ENCODE results near the gene LCA5L.
"Not testable (repeated sequence)": the region's sequence is repeated elsewhere in the genome, so short reads cannot be mapped to it uniquely, and the experiment has no call there.

LCA5L gene

DNA sequence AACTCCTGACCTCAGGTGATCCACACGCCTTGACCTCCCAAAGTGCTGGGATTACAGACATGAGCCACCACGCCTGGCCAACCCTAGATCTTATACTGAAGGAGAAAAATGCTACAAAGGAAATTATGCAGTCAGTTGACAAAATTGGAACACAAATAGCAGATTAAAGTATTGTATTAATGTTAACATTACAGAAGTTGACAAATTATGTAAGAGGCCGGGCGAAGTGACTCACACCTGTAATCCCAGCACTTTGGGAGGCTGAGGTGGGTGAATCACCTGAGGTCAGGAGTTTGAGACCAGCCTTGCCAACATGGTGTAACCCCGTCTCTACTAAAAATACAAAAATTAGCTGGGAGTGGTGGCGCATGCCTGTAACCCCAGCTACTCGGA, 75.7 kb downstream of the LCA5L start:
- not testable (repeated sequence) for H3K9me3 ChIP-seq (ENCODE audit: control extremely low read depth in 1 of 5, control insufficient read depth in 4 of 5, insufficient read depth in 2 of 5, low read depth in 1 of 5, low read length in 4 of 5); H3K4me3 ChIP-seq (ENCODE audit: control insufficient read depth in 1 of 7, extremely low read depth in 1 of 7, insufficient read depth in 4 of 7, low read depth in 2 of 7, low read length in 6 of 7); H3K27me3 ChIP-seq (replicated peaks in 2 of 5; ENCODE audit: control insufficient read depth in 4 of 5, insufficient read depth in 5 of 5, low read length in 4 of 5); H3K36me3 ChIP-seq (ENCODE audit: control insufficient read depth in 4 of 4, insufficient read depth in 4 of 4, low read length in 3 of 4)
- H3K27ac ChIP-seq (ENCODE audit: insufficient read depth in 1 of 2, low read depth in 1 of 2, low read length in 2 of 2, poor library complexity in 1 of 2, severe bottlenecking in 2 of 2) = peak overlapping the region in 1 of 2 experiments; percentile 19
- ChIA-PET POLR2A (interaction anchor here (0.6 to 0.9 kb wide), 2 partner anchors 10 to 55 kb away, joined by 3 read pairs; a partner anchor contains a TSS), CTCF (interaction anchor here (0.9 to 2.2 kb wide), 3 partner anchors 16 to 94 kb away, joined by 3 to 8 read pairs (median 7); no protein-coding TSS in a partner anchor)
- WGBS (ENCODE audit: insufficient coverage) = 89% methylated on average over 4 of the region's 7 CpGs
- peak in 2 of 3 donors; percentile 34 to 38 for DNase-seq
- peaks cover 3 to 28% (median 13%) of the 10 kb centered on the region in 4 experiments for H3K4me1 ChIP-seq (ENCODE audit: control extremely low read depth in 1 of 4, control insufficient read depth in 4 of 4, insufficient read depth in 4 of 4, low read length in 3 of 4)

GRCh38 chr21:39367783-39368182, 77.8 kb downstream of the LCA5L start:
- H3K4me1 ChIP-seq (ENCODE audit: control extremely low read depth in 1 of 4, control insufficient read depth in 4 of 4, insufficient read depth in 4 of 4, low read length in 3 of 4) = peaks cover 10 to 31% (median 24%) of the 10 kb centered on the region in 4 experiments
- CTCF ChIA-PET = interaction anchor here (1.1 kb wide), 1 partner anchor 17 kb away, joined by 3 read pairs; no protein-coding TSS in a partner anchor
- no peaks in the 10 kb centered on the region for H3K9me3 ChIP-seq (ENCODE audit: control extremely low read depth in 1 of 5, control insufficient read depth in 4 of 5, insufficient read depth in 2 of 5, low read depth in 1 of 5, low read length in 4 of 5)
- no peaks in the 10 kb centered on the region for H3K27me3 ChIP-seq (replicated peaks in 2 of 5; ENCODE audit: control insufficient read depth in 4 of 5, insufficient read depth in 5 of 5, low read length in 4 of 5)
- POLR2A ChIA-PET = no interaction called here
- H3K27ac ChIP-seq (ENCODE audit: insufficient read depth in 1 of 2, low read depth in 1 of 2, low read length in 2 of 2, poor library complexity in 1 of 2, severe bottlenecking in 2 of 2) = no peak overlapping the region
- no peak for DNase-seq
- no peaks in the 10 kb centered on the region for H3K36me3 ChIP-seq (ENCODE audit: control insufficient read depth in 4 of 4, insufficient read depth in 4 of 4, low read length in 3 of 4)
- H3K4me3 ChIP-seq (ENCODE audit: control insufficient read depth in 1 of 7, extremely low read depth in 1 of 7, insufficient read depth in 4 of 7, low read depth in 2 of 7, low read length in 6 of 7) = no peak overlapping the region
- no CpG with 5 or more reads among the region's 2 CpGs for WGBS (ENCODE audit: insufficient coverage)

GRCh38 chr21:39366563-39366962, 79.0 kb downstream of the LCA5L start:
- Histone ChIP-seq H3K9me3 (ENCODE audit: control extremely low read depth in 1 of 5, control insufficient read depth in 4 of 5, insufficient read depth in 2 of 5, low read depth in 1 of 5, low read length in 4 of 5) (no peaks in the 10 kb centered on the region), H3K36me3 (ENCODE audit: control insufficient read depth in 4 of 4, insufficient read depth in 4 of 4, low read length in 3 of 4) (no peaks in the 10 kb centered on the region), H3K4me3 (ENCODE audit: control insufficient read depth in 1 of 7, extremely low read depth in 1 of 7, insufficient read depth in 4 of 7, low read depth in 2 of 7, low read length in 6 of 7) (no peak overlapping the region), H3K4me1 (ENCODE audit: control extremely low read depth in 1 of 4, control insufficient read depth in 4 of 4, insufficient read depth in 4 of 4, low read length in 3 of 4) (peaks cover 13 to 40% (median 33%) of the 10 kb centered on the region in 4 experiments), H3K27ac (ENCODE audit: insufficient read depth in 1 of 2, low read depth in 1 of 2, low read length in 2 of 2, poor library complexity in 1 of 2, severe bottlenecking in 2 of 2) (no peak overlapping the region), H3K27me3 (replicated peaks in 2 of 5; ENCODE audit: control insufficient read depth in 4 of 5, insufficient read depth in 5 of 5, low read length in 4 of 5) (no peaks in the 10 kb centered on the region)
- DNase-seq = no peak
- ChIA-PET POLR2A (no interaction called here), CTCF (no interaction called here)
- no CpG with 5 or more reads among the region's 4 CpGs for WGBS (ENCODE audit: insufficient coverage)

GRCh38 chr21:39364949-39365348, 80.6 kb downstream of the LCA5L start:
- CTCF ChIA-PET = no interaction called here
- Histone ChIP-seq H3K4me1 (ENCODE audit: control extremely low read depth in 1 of 4, control insufficient read depth in 4 of 4, insufficient read depth in 4 of 4, low read length in 3 of 4) (peaks cover 10 to 30% (median 21%) of the 10 kb centered on the region in 4 experiments), H3K9me3 (ENCODE audit: control extremely low read depth in 1 of 5, control insufficient read depth in 4 of 5, insufficient read depth in 2 of 5, low read depth in 1 of 5, low read length in 4 of 5) (no peaks in the 10 kb centered on the region), H3K4me3 (ENCODE audit: control insufficient read depth in 1 of 7, extremely low read depth in 1 of 7, insufficient read depth in 4 of 7, low read depth in 2 of 7, low read length in 6 of 7) (no peak overlapping the region), H3K27ac (ENCODE audit: insufficient read depth in 1 of 2, low read depth in 1 of 2, low read length in 2 of 2, poor library complexity in 1 of 2, severe bottlenecking in 2 of 2) (no peak overlapping the region), H3K27me3 (replicated peaks in 2 of 5; ENCODE audit: control insufficient read depth in 4 of 5, insufficient read depth in 5 of 5, low read length in 4 of 5) (no peaks in the 10 kb centered on the region), H3K36me3 (ENCODE audit: control insufficient read depth in 4 of 4, insufficient read depth in 4 of 4, low read length in 3 of 4) (no peaks in the 10 kb centered on the region)
- POLR2A ChIA-PET = no interaction called here
- no CpG with 5 or more reads among the region's 4 CpGs for WGBS (ENCODE audit: insufficient coverage)
- DNase-seq = no peak

DNA sequence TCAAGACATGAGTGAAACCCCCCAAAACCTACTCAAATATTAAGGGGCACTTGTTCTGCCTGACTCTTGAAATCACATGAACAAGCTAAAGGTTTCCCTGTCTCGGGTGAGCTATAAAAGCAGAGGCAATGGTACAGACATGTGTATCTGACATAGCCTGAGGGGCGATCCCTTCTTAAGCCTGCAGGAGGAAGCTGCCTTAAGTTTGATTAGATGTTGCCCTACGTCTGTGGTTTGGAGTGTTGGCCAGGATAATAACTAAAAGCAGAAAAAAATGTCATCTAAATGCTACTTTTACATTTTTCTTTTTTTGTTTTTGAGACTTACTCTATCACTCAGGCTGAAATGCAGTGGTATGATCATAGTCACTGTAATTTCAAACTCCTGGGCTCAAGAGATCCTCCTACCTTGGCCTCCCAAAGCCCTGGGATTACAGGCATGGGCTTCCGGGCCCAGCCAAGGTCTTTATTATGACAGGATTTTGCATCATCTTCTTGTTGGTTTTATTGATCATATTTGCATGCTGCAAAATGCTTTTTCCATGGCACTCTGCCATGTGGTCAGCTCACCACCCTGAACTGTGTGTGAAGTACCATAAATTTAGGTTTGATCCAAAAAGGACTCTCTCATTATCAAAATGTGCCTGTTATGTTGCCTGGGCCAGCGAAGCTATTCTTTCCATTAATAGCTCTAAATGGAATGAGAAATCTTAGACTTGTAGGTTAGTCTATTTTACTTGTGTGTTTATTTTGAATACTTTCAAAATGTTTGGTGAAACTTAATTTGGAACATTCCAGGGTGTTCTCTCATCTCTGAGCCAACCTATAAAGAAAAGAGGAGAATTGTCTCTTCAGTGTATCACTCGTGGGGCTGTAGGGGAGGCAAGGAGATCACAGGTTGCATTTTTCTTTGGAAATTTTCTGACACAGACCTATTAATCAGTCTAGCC, 81.7 kb downstream of the LCA5L start:
- H3K36me3 ChIP-seq (ENCODE audit: control insufficient read depth in 4 of 4, insufficient read depth in 4 of 4, low read length in 3 of 4) = no peaks in the 10 kb centered on the region
- H3K4me1 ChIP-seq (ENCODE audit: control extremely low read depth in 1 of 4, control insufficient read depth in 4 of 4, insufficient read depth in 4 of 4, low read length in 3 of 4) = peaks cover 10 to 26% (median 19%) of the 10 kb centered on the region in 4 experiments
- no peaks in the 10 kb centered on the region for H3K27me3 ChIP-seq (replicated peaks in 2 of 5; ENCODE audit: control insufficient read depth in 4 of 5, insufficient read depth in 5 of 5, low read length in 4 of 5)
- H3K4me3 ChIP-seq (ENCODE audit: control insufficient read depth in 1 of 7, extremely low read depth in 1 of 7, insufficient read depth in 4 of 7, low read depth in 2 of 7, low read length in 6 of 7) = peak overlapping the region in 1 of 7 experiments; percentile 23
- DNase-seq = peak; percentile 80 to 92 (median 85)
- peak overlapping the region in 1 of 2 experiments; percentile 52 for H3K27ac ChIP-seq (ENCODE audit: insufficient read depth in 1 of 2, low read depth in 1 of 2, low read length in 2 of 2, poor library complexity in 1 of 2, severe bottlenecking in 2 of 2)
- ChIA-PET POLR2A (interaction anchor here (0.7 to 1.4 kb wide), 3 partner anchors 14 to 16 kb away, joined by 3 to 4 read pairs (median 3); partner anchors contain the start of gene HMGN1), CTCF (interaction anchor here (0.8 to 2.9 kb wide), 9 partner anchors 9 to 77 kb away, joined by 3 to 11 read pairs (median 6); partner anchors contain the start of gene BRWD1)
- no CpG with 5 or more reads among the region's 6 CpGs for WGBS (ENCODE audit: insufficient coverage)
- no peaks in the 10 kb centered on the region for H3K9me3 ChIP-seq (ENCODE audit: control extremely low read depth in 1 of 5, control insufficient read depth in 4 of 5, insufficient read depth in 2 of 5, low read depth in 1 of 5, low read length in 4 of 5)

DNA sequence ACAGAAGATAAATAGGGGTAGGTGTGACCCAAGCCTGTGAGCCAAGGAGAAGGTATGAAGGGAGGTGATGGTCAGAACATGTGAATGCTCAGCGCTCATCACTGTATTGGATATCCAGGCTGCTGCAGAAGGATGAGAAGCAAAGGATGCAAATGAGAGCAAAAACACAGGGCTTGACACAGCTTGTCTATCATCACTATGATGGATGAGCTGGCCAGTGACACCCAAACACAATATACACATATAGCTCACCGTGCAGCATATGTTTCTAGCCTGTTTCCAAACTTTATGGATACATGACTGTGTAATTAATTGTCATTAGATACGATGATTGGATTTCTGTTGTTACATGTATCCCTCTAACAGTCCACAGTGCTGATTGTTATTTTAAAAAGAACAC, 82.8 kb downstream of the LCA5L start:
- 100% methylated on average over 1 of the region's 3 CpGs for WGBS (ENCODE audit: insufficient coverage)
- no peaks in the 10 kb centered on the region for H3K9me3 ChIP-seq (ENCODE audit: control extremely low read depth in 1 of 5, control insufficient read depth in 4 of 5, insufficient read depth in 2 of 5, low read depth in 1 of 5, low read length in 4 of 5)
- DNase-seq = no peak
- no peaks in the 10 kb centered on the region for H3K27me3 ChIP-seq (replicated peaks in 2 of 5; ENCODE audit: control insufficient read depth in 4 of 5, insufficient read depth in 5 of 5, low read length in 4 of 5)
- H3K4me1 ChIP-seq (ENCODE audit: control extremely low read depth in 1 of 4, control insufficient read depth in 4 of 4, insufficient read depth in 4 of 4, low read length in 3 of 4) = peaks cover 10 to 26% (median 19%) of the 10 kb centered on the region in 4 experiments
- H3K36me3 ChIP-seq (ENCODE audit: control insufficient read depth in 4 of 4, insufficient read depth in 4 of 4, low read length in 3 of 4) = no peaks in the 10 kb centered on the region
- no peak overlapping the region for H3K27ac ChIP-seq (ENCODE audit: insufficient read depth in 1 of 2, low read depth in 1 of 2, low read length in 2 of 2, poor library complexity in 1 of 2, severe bottlenecking in 2 of 2)
- H3K4me3 ChIP-seq (ENCODE audit: control insufficient read depth in 1 of 7, extremely low read depth in 1 of 7, insufficient read depth in 4 of 7, low read depth in 2 of 7, low read length in 6 of 7) = no peak overlapping the region
- CTCF ChIA-PET = interaction anchor here (0.7 to 2.9 kb wide), 7 partner anchors 11 to 78 kb away, joined by 3 to 11 read pairs (median 5); no protein-coding TSS in a partner anchor
- POLR2A ChIA-PET = interaction anchor here (0.7 to 0.9 kb wide), 2 partner anchors 23 to 136 kb away, joined by 3 read pairs; no protein-coding TSS in a partner anchor
